Stimulated activated CD8-positive, alpha-beta memory T cell treated with anti-CD3 and anti-CD28 coated beads, Interleukin-4, amount 100 ng/mL, for 1 hour (primary cell): ENCODE data around the gene PITPNM3.

Source experiments
- DNase-seq, 2 donors: peaks; one replicate each; pipeline ENCODE4 v3.0.0-alpha.2; 2020; ENCODE audit warnings: low read depth in 2 of 2, low spot score in 1 of 2

PITPNM3 gene

GRCh38 chr17:6420173-6420641 lies 136.1 kb downstream of the PITPNM3 start:
- no peak for DNase-seq

GRCh38 chr17:6415616-6416015 lies 140.7 kb downstream of the PITPNM3 start:
- no peak for DNase-seq

GRCh38 chr17:6413065-6413464 lies 143.3 kb downstream of the PITPNM3 start:
- DNase-seq = no peak

GRCh38 chr17:6408735-6409134 lies 147.6 kb downstream of the PITPNM3 start:
- no peak for DNase-seq

- no peak for DNase-seq
These were observed 148.1 kb downstream of the PITPNM3 start for GRCh38 chr17:6408276-6408675.

- no peak for DNase-seq
These were observed 154.1 kb downstream of the PITPNM3 start for GRCh38 chr17:6402258-6402657.
